ENCODE data around the gene ZAR1L.

Gene ZAR1L

GRCh38 chr13:32255724-32256109 is 59.4 kb downstream of the ZAR1L start:
- no peak for DNase-seq (ENCODE audit: low read depth)

- no peak for DNase-seq (ENCODE audit: low read depth)
Measured at GRCh38 chr13:32254916-32255723, 60.0 kb downstream of the ZAR1L start.

- DNase-seq (ENCODE audit: low read depth): no peak
Measured at GRCh38 chr13:32254416-32254815, 60.7 kb downstream of the ZAR1L start.

- DNase-seq (ENCODE audit: low read depth): no peak
Measured at GRCh38 chr13:32253911-32254399, 61.2 kb downstream of the ZAR1L start.

Measured in T-helper 22 cell (primary cell).